UCSD-AML1 (cell line): ENCODE measurements around the gene TLE5.
"Not testable (repeated sequence)": the region's sequence is repeated elsewhere in the genome, so short reads cannot be mapped to it uniquely, and the experiment has no call there.

Experiments
- DNase-seq: peaks from one replicate; lab custom pipeline; 2025; ENCODE audit not compliant: unreplicated experiment; lab: John Stamatoyannopoulos, UW

The TLE5 gene

GRCh38 chr19:3045885-3046697 lies 16.2 kb downstream of the TLE5 start:
- DNase-seq = no peak

GRCh38 chr19:3045191-3045590 lies 17.1 kb downstream of the TLE5 start:
- no peak for DNase-seq

GRCh38 chr19:3042621-3043267 lies 19.6 kb downstream of the TLE5 start:
- no peak for DNase-seq

DNA sequence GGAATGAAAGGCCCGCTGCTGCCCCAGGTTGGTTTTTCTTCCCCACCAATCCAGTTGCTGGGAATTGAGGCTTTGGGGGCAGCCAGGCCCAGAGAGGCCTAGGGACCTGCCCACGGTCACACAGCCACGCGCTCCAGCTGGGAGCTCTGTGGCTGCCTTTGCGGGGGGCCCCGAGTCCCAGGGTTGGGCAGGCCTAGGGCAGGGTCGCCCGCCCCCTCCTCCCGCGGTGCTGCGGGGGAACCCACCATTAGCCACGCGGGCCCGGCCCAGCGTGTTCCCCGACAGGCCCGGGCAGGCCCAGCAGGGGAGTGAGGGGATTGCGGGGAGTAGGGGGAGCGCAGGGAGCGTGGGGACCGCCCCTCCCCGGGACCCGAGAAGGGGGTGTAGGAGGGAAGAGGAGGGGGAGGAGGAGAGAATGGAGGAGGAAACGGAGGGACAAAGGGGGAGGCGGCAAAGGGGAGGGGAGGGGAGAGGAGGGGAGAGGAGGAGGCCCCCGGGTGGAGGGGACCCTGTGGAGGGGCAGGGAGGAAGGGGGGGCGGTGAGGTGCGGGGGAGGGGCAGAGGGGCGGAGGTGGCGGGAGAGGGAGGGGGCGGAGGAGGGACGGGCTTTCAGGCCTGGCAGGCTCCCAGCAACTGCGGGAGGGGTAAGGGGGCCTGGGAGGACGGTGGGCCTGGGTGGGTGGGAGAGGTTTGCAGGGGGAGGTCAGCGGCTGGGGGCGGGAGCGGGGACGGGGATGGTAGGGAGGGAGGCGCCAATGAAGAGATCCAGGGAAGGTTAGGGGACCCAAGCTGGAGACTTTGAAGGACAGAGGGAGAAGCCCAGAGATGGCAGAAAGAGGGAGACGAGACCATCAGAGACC lies 20.3 kb downstream of the TLE5 start:
- DNase-seq = no peak

DNA sequence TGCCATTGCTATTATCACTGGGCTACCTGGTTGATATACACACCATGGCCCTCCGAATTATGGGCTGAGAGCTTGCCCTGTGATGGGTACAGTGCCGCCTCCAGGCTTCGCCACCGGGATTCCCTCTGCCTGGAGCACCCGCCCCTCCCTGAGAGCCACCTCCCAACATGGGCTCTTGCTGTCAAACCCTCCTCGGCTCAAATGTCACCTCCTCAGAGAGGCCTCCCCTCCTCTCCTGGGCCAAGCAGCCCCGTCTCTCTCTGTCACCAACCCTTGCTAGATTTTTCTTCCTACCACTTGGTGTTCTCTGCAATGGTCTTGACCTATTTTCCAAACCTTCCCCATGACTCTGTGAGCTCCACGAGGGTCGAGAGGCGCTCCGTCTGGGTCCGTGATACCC lies 21.0 kb downstream of the TLE5 start:
- DNase-seq = no peak

DNA sequence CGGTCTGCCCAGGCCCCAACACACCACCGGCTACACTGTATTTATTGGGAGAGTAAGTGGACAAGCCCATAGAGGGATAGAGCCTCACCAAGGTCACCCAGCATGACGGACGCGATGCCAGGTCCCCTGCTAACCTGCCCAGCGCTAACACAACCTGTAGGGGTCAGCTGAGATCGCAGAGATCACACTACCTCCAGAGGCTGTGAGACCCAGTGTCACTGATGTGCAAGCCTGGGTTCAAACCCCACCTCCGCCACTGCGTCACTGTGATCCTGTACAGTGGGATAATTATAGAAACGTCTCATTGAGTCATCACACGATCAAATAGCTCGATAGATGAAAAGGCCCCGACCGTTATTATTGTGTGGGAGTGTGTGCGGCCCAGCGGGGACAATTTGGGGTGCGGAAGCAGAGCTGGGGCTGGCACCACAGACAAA lies 22.6 kb downstream of the TLE5 start:
- no peak for DNase-seq

DNA sequence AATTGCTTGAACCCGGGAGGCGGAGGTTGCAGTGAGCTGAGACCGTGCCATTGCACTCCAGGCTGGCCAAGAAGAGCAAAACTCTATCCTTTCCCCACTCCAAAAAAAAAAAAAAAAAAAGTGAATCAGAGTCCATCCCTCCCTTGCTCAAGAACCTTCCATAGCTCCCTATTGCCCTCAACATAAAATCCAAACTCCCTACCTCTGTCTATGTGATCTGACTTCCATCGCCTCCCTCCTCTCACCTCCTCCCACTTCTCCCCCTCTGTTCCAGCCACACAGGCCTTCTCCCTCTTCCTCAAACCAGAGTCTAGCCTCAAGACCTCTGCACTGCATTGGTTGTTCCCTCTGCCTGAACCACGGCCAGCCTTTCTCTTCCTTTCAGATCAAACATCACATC lies 23.2 kb downstream of the TLE5 start:
- no peak for DNase-seq

DNA sequence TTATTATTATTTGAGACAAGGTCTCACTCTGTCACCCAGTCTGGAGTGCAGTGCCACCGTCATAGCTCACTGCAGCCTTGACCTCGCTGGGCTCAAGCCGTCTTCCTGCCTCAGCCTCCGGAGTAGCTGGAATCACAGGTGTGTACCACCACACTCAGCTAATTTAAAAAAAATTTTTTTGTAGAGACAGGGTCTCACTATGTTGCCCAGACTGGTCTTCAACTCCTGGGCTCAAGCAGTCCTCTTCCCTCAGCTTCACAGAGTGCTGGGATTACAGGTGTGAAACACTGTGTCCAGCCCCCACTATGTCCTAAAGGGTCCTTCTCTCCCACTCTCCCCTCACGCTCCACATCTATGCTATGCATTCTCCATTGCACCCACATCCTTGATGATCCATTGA lies 24.1 kb downstream of the TLE5 start:
- DNase-seq = no peak

- DNase-seq = not testable (repeated sequence)
Observed at GRCh38 chr19:3036977-3037544, 25.2 kb downstream of the TLE5 start.

DNA sequence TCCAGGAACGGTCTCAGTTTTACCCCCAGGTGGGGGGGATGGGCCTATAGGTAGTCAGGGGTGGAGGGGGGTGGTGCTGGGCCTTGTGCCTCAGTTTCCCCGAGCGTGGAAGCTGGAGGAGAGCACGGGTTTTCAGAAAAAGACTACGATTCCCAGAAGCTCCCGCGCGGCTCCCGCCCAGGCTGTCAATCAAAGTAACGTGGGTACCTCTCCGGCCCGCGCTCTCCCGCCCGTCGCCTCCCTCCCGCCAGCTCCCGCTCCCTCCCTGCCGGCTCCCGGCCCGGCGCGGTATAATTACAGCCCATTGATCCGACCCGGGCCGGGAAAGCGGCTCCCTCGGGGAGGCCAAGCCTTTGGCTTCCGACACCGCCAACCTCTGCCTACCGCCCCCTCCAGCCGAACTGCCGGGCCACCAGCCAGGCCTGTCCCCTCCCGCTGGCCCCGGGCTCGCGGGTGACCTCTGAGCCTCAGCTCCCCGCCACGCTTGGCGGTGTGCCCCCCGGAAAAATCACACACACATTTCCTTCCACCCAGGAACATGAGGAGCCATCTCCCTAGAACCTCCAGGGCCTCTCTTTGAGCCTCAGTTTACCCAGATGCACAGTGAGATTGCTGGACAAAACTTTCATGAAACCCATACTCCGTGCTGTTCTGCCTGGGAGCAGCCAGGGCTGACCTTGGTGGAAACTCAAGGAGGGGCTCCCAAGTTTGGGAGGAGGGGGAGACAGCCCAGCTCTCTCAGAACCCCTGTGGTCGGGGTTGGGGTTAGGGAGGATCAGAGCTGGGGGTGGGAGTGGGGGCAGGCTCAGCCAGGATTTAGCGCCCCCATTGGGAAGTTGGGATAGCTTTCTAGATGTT lies 25.9 kb downstream of the TLE5 start:
- DNase-seq = peak; percentile 82

GRCh38 chr19:3035542-3036118 lies 26.7 kb downstream of the TLE5 start:
- DNase-seq = peak; percentile 94

DNA sequence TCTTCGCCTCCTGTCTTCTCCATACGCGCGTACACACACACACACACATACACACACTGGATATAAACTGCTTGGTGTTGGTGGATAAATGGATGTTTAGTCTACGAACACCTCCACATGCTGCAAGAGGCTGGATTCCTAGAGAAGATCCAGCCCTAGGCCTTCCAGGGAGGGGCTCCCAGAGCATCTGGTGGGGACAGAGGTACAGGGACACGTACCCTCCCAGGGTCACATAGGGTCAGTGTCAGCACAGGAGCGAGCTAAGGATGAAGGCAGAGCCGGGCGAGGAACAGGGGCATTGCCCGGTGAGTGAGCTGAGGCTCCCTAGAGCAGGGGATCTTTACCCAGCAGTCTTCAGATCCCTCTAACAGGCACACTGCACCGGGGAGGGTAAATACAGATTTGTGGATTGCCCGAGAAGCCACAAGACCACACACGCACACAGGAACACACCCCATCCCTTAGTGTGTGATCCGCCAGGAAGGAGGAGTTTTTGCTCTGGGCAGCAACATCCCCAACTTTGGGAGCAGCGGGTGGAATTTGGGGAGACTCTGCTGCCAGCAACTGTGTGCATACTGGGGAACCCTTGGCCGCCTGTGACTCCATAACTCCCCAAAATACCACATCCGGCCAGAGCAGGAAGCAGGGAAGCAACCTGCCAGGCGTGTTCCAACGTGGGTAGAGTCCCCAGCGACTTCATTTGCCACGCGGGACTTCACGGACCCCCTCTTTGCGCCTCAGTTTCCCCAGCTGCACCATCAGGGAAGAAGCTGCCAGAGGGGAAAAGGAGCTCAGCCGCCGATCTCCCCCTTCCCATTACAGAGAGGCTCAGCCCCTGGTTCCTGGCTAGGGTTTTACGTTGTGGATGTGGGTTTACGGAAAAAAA lies 27.4 kb downstream of the TLE5 start:
- DNase-seq = peak; percentile 66

DNA sequence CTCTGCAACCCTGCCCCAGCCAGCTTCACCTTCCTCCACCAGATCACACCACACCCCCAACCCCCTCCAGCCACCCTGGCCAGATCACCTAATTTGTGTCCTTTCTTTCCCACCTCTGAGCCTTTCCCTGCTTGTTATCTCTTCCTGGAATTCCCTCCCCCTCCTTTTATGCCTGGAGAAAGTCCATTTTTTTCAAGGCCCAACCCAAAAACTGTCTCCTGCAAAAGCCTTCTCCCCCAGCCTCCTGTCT lies 28.0 kb downstream of the TLE5 start:
- no peak for DNase-seq

DNA sequence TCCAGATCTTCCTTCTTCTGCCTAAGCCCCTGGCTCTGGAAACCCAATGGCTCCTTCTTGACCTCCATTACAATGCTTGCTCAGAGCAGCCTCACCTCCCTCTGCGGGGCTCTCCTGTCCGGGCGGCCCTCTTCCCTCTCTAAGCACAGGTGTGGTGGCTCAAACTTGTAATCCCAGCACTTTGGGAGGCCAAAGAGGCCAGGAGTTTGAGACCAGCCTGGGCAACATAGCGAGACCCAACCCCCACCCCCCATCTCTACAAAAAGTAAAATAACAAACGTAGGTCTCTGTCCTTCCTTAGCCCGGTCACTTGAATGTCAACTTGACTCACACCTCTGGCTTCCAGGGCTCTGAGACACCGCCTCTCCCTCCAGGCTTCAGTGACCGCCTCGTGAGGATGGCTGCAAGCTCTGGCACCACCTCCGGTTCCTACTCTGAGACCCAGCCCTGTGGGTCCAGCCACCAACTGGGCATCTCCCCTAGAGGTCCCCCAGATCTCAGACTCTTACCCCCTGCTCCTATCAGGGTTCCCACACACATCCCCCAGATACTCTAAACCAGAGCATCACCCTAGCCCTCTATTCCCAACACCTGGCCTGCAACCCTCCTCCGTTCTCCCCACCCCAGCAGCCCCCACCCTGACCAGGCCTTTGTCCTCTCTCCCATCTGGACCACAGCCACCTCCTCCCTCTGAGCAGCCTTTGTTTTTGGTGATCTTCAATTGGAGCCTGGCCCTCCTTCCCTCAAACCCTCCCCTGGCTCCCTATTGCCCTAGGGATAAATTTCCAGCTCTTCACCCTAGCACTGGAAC lies 28.5 kb downstream of the TLE5 start:
- DNase-seq = no peak

GRCh38 chr19:3031607-3031867 lies 30.8 kb downstream of the TLE5 start:
- no peak for DNase-seq

DNA sequence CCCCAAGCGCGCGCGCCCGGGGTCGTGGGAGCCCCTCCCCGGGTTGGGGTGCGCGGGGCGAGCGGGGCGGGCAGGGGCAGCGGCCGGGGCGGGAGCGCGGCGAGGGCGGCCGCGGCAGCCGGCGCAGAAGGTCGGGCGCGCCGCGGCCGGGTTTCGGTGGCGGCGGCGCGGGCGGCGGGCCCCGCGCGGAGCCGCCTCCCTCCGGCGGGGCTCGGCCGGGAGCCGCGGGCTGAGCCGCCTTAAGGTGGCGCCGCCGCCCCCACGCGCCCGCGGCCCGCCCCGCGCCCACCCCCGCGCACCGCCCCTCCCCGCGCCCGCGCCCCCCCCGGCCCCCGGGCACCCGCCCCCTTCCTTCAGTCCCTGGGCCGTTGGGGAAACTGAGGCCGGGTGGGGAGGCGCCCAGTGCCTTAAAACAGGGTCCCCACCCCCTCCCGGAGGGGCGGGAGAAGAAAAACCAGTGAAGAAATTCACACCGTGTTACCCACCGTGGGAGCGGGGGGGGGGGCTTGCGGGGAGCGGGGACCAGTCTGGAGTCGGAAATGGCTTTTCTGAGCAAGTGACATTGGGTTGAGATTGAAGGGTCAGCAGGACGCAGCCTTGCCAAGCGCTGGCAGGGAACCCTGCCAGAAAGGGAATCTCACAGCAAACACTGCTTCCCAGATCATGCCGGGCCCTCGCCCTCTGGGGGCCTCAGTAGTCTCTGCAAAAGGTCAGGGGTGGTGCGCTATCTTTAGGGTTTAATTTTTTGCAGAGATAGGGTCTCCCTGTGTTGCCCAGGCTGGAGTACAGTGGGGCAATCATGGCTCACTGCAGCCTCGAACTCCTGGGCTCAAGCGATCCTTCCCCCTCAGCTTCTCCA lies 33.0 kb downstream of the TLE5 start, which contains the start of gene TLE2:
Gene TLE2, minus strand, starts transcription at position 216 of the 859 bp plus-strand sequence. CDS start 376 bp downstream, outside the sequence.
- no peak for DNase-seq

DNA sequence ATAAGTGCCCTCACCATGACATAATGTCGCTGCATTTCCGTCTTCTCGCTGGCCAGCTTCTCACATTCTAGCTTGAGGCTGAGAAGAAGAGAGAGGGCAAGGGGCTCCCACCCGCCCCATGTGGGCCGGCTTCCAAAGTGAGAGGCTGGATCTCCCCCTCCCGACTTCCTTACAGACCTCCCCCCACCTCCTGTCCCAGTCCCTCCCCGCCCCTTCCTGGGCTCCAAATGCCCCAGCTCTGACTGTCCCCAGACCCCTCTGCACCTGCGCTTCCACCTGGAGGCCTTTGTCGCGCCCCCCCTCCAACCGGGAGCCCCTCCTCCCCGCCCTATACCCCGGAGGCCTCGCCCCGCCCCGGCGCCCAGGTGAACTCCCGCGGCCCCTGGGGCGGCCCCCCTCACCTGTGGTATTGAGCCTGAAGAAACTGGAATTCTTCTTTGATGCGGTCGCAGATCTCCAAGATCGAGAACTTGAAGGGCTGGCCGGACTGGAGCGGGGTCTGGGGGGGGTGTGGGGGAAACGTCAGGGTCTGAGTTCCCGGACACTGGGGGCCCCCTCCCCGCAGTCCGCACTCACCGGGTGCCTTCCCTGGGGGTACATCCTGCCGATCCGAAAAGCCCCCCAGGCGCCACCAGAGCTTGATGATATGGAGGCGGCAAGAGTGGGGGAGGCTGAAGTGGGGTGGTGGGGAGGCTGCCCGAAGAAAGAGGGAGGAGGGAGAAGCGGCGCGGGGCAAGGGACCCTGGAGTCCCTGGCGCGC lies 33.8 kb downstream of the TLE5 start:
- no peak for DNase-seq
